Astrocyte (in vitro differentiated cells and primary cell): Measurements from ENCODE around the gene APP. TPM values are rescaled to one million over a fixed set of nuclear protein-coding genes. Genes with fewer than 3 reads are reported as not detected.
A peak's percentile ranks its signal among the peaks of the same experiment; 100 is the strongest.

Experiments
- DNase-seq: peaks from one replicate; pipeline ENCODE4 v3.0.0-alpha.2; 2010; ENCODE audit warnings: low read depth
- FAIRE-seq: peaks from 2 replicates; lab custom pipeline; 2011; peaks lifted over from hg19 to GRCh38; lab: Jason Lieb, UNC
- H2AFZ ChIP-seq: 2 replicates; pipeline ENCODE4 v1.6.0; 2012; ENCODE audit warnings: low read depth, low read length, inconsistent platforms
- H3K27ac ChIP-seq: 2 replicates; pipeline ENCODE4 v1.5.1; 2011; ENCODE audit warnings: low read depth, low read length, inconsistent platforms
- H3K27me3 ChIP-seq: 2 replicates; pipeline ENCODE4 v1.6.0; 2011; ENCODE audit warnings: low read length, inconsistent platforms; ENCODE audit not compliant: insufficient read depth
- H3K36me3 ChIP-seq: 2 replicates; pipeline ENCODE4 v1.5.1; 2011; ENCODE audit warnings: low read length, inconsistent platforms; ENCODE audit not compliant: insufficient read depth
- H3K4me1 ChIP-seq: 2 replicates; pipeline ENCODE4 v1.5.1; 2011; ENCODE audit warnings: low read length, inconsistent platforms; ENCODE audit not compliant: insufficient read depth
- H3K4me2 ChIP-seq: 2 replicates; pipeline ENCODE4 v1.6.0; 2012; ENCODE audit warnings: low read length, inconsistent platforms
- H3K4me3 ChIP-seq: 2 replicates; pipeline ENCODE4 v1.5.1; 2011; ENCODE audit warnings: low read depth, mild to moderate bottlenecking, low read length, inconsistent platforms; ENCODE audit not compliant: insufficient read depth
- H3K79me2 ChIP-seq: 2 replicates; pipeline ENCODE4 v1.6.0; 2012; ENCODE audit warnings: mild to moderate bottlenecking, low read length, inconsistent platforms; ENCODE audit not compliant: insufficient read depth
- H3K9ac ChIP-seq: 2 replicates; pipeline ENCODE4 v1.6.0; 2012; ENCODE audit warnings: mild to moderate bottlenecking, low read length, inconsistent platforms
- H3K9me3 ChIP-seq: 2 replicates; pipeline ENCODE4 v1.5.1; 2012; ENCODE audit warnings: low read depth, mild to moderate bottlenecking, low read length, inconsistent platforms; ENCODE audit not compliant: insufficient read depth
- H4K20me1 ChIP-seq: 2 replicates; pipeline ENCODE4 v1.6.0; 2012; ENCODE audit warnings: low read length, inconsistent platforms; ENCODE audit not compliant: insufficient read depth
- H3K27ac Mint-ChIP-seq: one replicate; pipeline ENCODE4 v1.8.0; 2021; ENCODE audit warnings: mild to moderate bottlenecking, mixed read lengths; ENCODE audit not compliant: unreplicated experiment
- H3K27me3 Mint-ChIP-seq: one replicate; pipeline ENCODE4 v1.8.0; 2021; ENCODE audit warnings: low read depth, mixed read lengths; ENCODE audit not compliant: unreplicated experiment
- H3K36me3 Mint-ChIP-seq: one replicate; pipeline ENCODE4 v1.8.0; 2021; ENCODE audit warnings: low read depth, mixed read lengths; ENCODE audit not compliant: unreplicated experiment
- H3K4me1 Mint-ChIP-seq: one replicate; pipeline ENCODE4 v1.8.0; 2021; ENCODE audit warnings: low read depth, mixed read lengths; ENCODE audit not compliant: unreplicated experiment
- H3K4me3 Mint-ChIP-seq: one replicate; pipeline ENCODE4 v1.8.0; 2021; ENCODE audit warnings: mild to moderate bottlenecking, moderate library complexity, mixed read lengths; ENCODE audit not compliant: unreplicated experiment
- H3K9me3 Mint-ChIP-seq: one replicate; pipeline ENCODE4 v1.8.0; 2021; ENCODE audit warnings: mild to moderate bottlenecking, mixed read lengths; ENCODE audit not compliant: unreplicated experiment
- CTCF ChIP-seq: IDR thresholded peaks from 2 replicates; pipeline ENCODE4 v1.5.1; 2011; ENCODE audit warnings: low read depth, mild to moderate bottlenecking, inconsistent platforms, low read length, moderate library complexity; ENCODE audit not compliant: insufficient read depth
- EZH2 ChIP-seq: IDR thresholded peaks from 2 replicates; pipeline ENCODE4 v1.6.1; 2012; ENCODE audit warnings: mild to moderate bottlenecking, low read length, inconsistent platforms; ENCODE audit not compliant: insufficient read depth
- total RNA-seq: library from RNA; stranded (reverse); gene quantifications from 2 replicates; pipeline ENCODE4 v1.2.1, GENCODE V29; 2021

The APP gene
- total RNA-seq, 1 donor from 2014 or later: 823 TPM

- Histone ChIP-seq H4K20me1 (peaks cover 55% of the 10 kb centered on the region), H3K9ac (no peak overlapping the region), H3K9me3 (no peaks in the 10 kb centered on the region), H3K4me3 (no peak overlapping the region), H3K79me2 (peaks cover 76% of the 10 kb centered on the region), H3K27me3 (no peaks in the 10 kb centered on the region), H3K36me3 (no peaks in the 10 kb centered on the region), H3K27ac (no peak overlapping the region), H3K4me1 (no peaks in the 10 kb centered on the region), H3K4me2 (no peak overlapping the region), H2AFZ (no peak overlapping the region)
- DNase-seq (no peak), FAIRE-seq (no peak)
- no peaks in the 10 kb centered on the region for H3K27me3 Mint-ChIP-seq
- H3K36me3 Mint-ChIP-seq: peaks cover 21% of the 10 kb centered on the region
- TF ChIP-seq EZH2: no peak
- no peak for TF ChIP-seq CTCF
- H3K4me3 Mint-ChIP-seq: no peak overlapping the region
- H3K27ac Mint-ChIP-seq: no peak overlapping the region
- H3K4me1 Mint-ChIP-seq: peaks cover 10% of the 10 kb centered on the region
- peaks cover 1% of the 10 kb centered on the region for H3K9me3 Mint-ChIP-seq
Observed at GRCh38 chr21:26110715-26111114, 59.9 kb downstream of the APP start.

- Histone ChIP-seq H3K9ac (no peak overlapping the region), H3K4me2 (no peak overlapping the region), H3K4me3 (no peak overlapping the region), H3K36me3 (no peaks in the 10 kb centered on the region), H3K4me1 (no peaks in the 10 kb centered on the region), H3K27ac (no peak overlapping the region), H3K79me2 (peaks cover 60% of the 10 kb centered on the region), H3K9me3 (no peaks in the 10 kb centered on the region), H3K27me3 (no peaks in the 10 kb centered on the region), H4K20me1 (peaks cover 54% of the 10 kb centered on the region), H2AFZ (no peak overlapping the region)
- Mint-ChIP-seq H3K9me3 (no peaks in the 10 kb centered on the region), H3K27ac (no peak overlapping the region), H3K36me3 (peaks cover 18% of the 10 kb centered on the region), H3K4me3 (no peak overlapping the region), H3K27me3 (no peaks in the 10 kb centered on the region), H3K4me1 (peaks cover 5% of the 10 kb centered on the region)
- TF ChIP-seq EZH2 (no peak), CTCF (no peak)
- DNase-seq (no peak), FAIRE-seq (no peak)
Observed at GRCh38 chr21:26107429-26107828, 63.1 kb downstream of the APP start.

- no peak for FAIRE-seq
- DNase-seq: no peak
- Histone ChIP-seq H3K27me3 (no peaks in the 10 kb centered on the region), H3K36me3 (no peaks in the 10 kb centered on the region), H3K9ac (no peak overlapping the region), H3K4me1 (no peaks in the 10 kb centered on the region), H4K20me1 (peaks cover 47% of the 10 kb centered on the region), H3K4me2 (no peak overlapping the region), H3K79me2 (peaks cover 56% of the 10 kb centered on the region), H3K9me3 (no peaks in the 10 kb centered on the region), H2AFZ (no peak overlapping the region), H3K4me3 (no peak overlapping the region), H3K27ac (no peak overlapping the region)
- no peak overlapping the region for H3K4me3 Mint-ChIP-seq
- H3K4me1 Mint-ChIP-seq: peaks cover 5% of the 10 kb centered on the region
- no peaks in the 10 kb centered on the region for H3K27me3 Mint-ChIP-seq
- TF ChIP-seq EZH2 (no peak), CTCF (no peak)
- no peaks in the 10 kb centered on the region for H3K9me3 Mint-ChIP-seq
- H3K36me3 Mint-ChIP-seq: peaks cover 18% of the 10 kb centered on the region
- peak overlapping the region; percentile 28 for H3K27ac Mint-ChIP-seq
Observed at GRCh38 chr21:26106562-26106961, 64.0 kb downstream of the APP start.
